NB4 (cell line): Measurements from ENCODE around the gene SCO1.

Experiments
- DNase-seq: peaks from one replicate; pipeline ENCODE4 v3.0.0; 2010; ENCODE audit warnings: low read depth
- H3K4me3 ChIP-seq: one replicate; pipeline ENCODE4 v1.5.1; 2011; ENCODE audit warnings: mild to moderate bottlenecking, low read depth, low read length, moderate library complexity
- CTCF ChIP-seq: IDR thresholded peaks from one replicate; pipeline ENCODE4 v1.5.1; 2012; ENCODE audit warnings: low read depth, low read length
- MAX ChIP-seq: IDR thresholded peaks from 2 replicates; pipeline ENCODE4 v1.6.1; 2011; ENCODE audit warnings: low read depth, low read length
- MYC ChIP-seq: IDR thresholded peaks from 2 replicates; pipeline ENCODE4 v1.6.1; 2011; ENCODE audit warnings: low read depth, low read length
- POLR2A ChIP-seq: IDR thresholded peaks from 2 replicates; pipeline ENCODE4 v1.6.1; 2011; ENCODE audit warnings: mild to moderate bottlenecking; ENCODE audit not compliant: insufficient read length; ENCODE audit errors: extremely low read depth

The SCO1 gene

GRCh38 chr17:10638151-10638550, 59.2 kb downstream of the SCO1 start:
- TF ChIP-seq POLR2A (no peak), MYC (no peak)
- no peak for DNase-seq
- H3K4me3 ChIP-seq = no peak overlapping the region

- no peak overlapping the region for H3K4me3 ChIP-seq
- DNase-seq = no peak
- TF ChIP-seq MYC (no peak), CTCF (peak; percentile 8)
Measured at GRCh38 chr17:10635290-10635689, 62.0 kb downstream of the SCO1 start.

GRCh38 chr17:10633738-10634379, 63.5 kb downstream of the SCO1 start:
- DNase-seq = no peak
- TF ChIP-seq MAX (no peak), CTCF (no peak), MYC (no peak), POLR2A (no peak)
- no peak overlapping the region for H3K4me3 ChIP-seq

- TF ChIP-seq MYC (no peak), POLR2A (no peak), MAX (no peak)
- H3K4me3 ChIP-seq = no peak overlapping the region
- no peak for DNase-seq
Measured at GRCh38 chr17:10631701-10632100, 65.6 kb downstream of the SCO1 start.

GRCh38 chr17:10631048-10631700, 66.2 kb downstream of the SCO1 start:
- DNase-seq = peak; percentile 36
- H3K4me3 ChIP-seq = no peak overlapping the region
- no peak for TF ChIP-seq POLR2A
- TF ChIP-seq CTCF = peak; percentile 92
- TF ChIP-seq MAX = no peak

- H3K4me3 ChIP-seq = no peak overlapping the region
- DNase-seq = no peak
- TF ChIP-seq POLR2A (no peak), MAX (no peak), MYC (no peak), CTCF (no peak)
Measured at GRCh38 chr17:10629706-10630105, 67.6 kb downstream of the SCO1 start.

GRCh38 chr17:10628756-10629155, 68.6 kb downstream of the SCO1 start:
- no peak overlapping the region for H3K4me3 ChIP-seq
- peak; percentile 35 for DNase-seq
- TF ChIP-seq MYC = no peak
- peak; percentile 76 for TF ChIP-seq CTCF
